IMR-90 (cell line): Measurements from ENCODE around the gene PRKAB1. TPM values are rescaled to one million over a fixed set of nuclear protein-coding genes. Genes with fewer than 3 reads are reported as not detected.

Experiments used
- ATAC-seq: fragments of 200-7000 bp; cut with Tn5 transposase; 2 replicates; pipeline ENCODE4 v1.9.1; 2020; ENCODE audit warnings: low read depth, mild to moderate bottlenecking, moderate library complexity
- BruUV-seq: library from RNA; stranded (reverse); fragments of 400-500 nt; replicated peaks from 2 replicates; lab custom pipeline; 2021; lab: Mats Ljungman, UMichigan
- CTCF ChIA-PET: fragments of 300-600 bp; formaldehyde crosslinking; extraction: SDS; loops from one replicate; lab custom pipeline; 2021; ENCODE audit warnings: antibody characterized with exemption; lab: Yijun Ruan, JAX
- POLR2A ChIA-PET: fragments of 300-600 bp; sonication (Branson Sonifier 250); formaldehyde crosslinking; loops from one replicate; lab custom pipeline; 2022; ENCODE audit warnings: antibody characterized with exemption; ENCODE audit not compliant: unreplicated experiment; lab: Charles Lee
- DNase-seq: peaks from one replicate; pipeline ENCODE4 v3.0.0; 2013
- H2AFZ ChIP-seq: replicated peaks from 2 replicates; pipeline ENCODE3; 2013; ENCODE audit warnings: low read length, mild to moderate bottlenecking; ENCODE audit not compliant: poor library complexity
- H2AK5ac ChIP-seq: 2 replicates; pipeline ENCODE4 v1.6.1; 2013; ENCODE audit warnings: low read depth, low read length, inconsistent platforms
- H2AK9ac ChIP-seq: replicated peaks from 2 replicates; pipeline ENCODE3; 2013; ENCODE audit warnings: mild to moderate bottlenecking, low read depth, low read length, moderate library complexity; ENCODE audit not compliant: poor library complexity
- H2BK120ac ChIP-seq: 2 replicates; pipeline ENCODE4 v1.6.1; 2013; ENCODE audit warnings: low read depth, low read length, inconsistent platforms
- H2BK15ac ChIP-seq: 3 replicates; pipeline ENCODE4 v1.6.1; 2013; ENCODE audit warnings: low read depth, low read length, inconsistent platforms
- H2BK20ac ChIP-seq: 2 replicates; pipeline ENCODE4 v1.6.1; 2013; ENCODE audit warnings: low read depth, mild to moderate bottlenecking, inconsistent platforms, low read length, moderate library complexity
- H2BK5ac ChIP-seq: 2 replicates; pipeline ENCODE4 v1.6.1; 2013; ENCODE audit warnings: mild to moderate bottlenecking, low read depth, low read length, inconsistent platforms; ENCODE audit not compliant: poor library complexity, severe bottlenecking
- H3K14ac ChIP-seq: replicated peaks from 2 replicates; pipeline ENCODE4 v1.6.1; 2013; ENCODE audit warnings: low read depth, low read length, inconsistent platforms
- H3K18ac ChIP-seq: 2 replicates; pipeline ENCODE4 v1.6.1; 2013; ENCODE audit warnings: low read depth, low read length, control low read depth
- H3K23ac ChIP-seq: 2 replicates; pipeline ENCODE4 v1.6.1; 2013; ENCODE audit warnings: low read depth, low read length, inconsistent platforms
- H3K27ac ChIP-seq: 2 replicates; pipeline ENCODE4 v1.5.1; 2013; ENCODE audit warnings: mild to moderate bottlenecking, control low read depth, low read length; ENCODE audit not compliant: insufficient read depth
- H3K27me3 ChIP-seq: 2 replicates; pipeline ENCODE4 v1.6.1; 2013; ENCODE audit warnings: low read length; ENCODE audit not compliant: control insufficient read depth, insufficient read depth
- H3K36me3 ChIP-seq: 2 replicates; pipeline ENCODE4 v1.6.1; 2013; ENCODE audit warnings: low read length, mixed read lengths; ENCODE audit not compliant: control insufficient read depth, insufficient read depth
- H3K4ac ChIP-seq: 2 replicates; pipeline ENCODE4 v1.6.1; 2013; ENCODE audit warnings: low read depth, low read length, inconsistent platforms
- H3K4me1 ChIP-seq: 2 replicates; pipeline ENCODE4 v1.6.1; 2013; ENCODE audit warnings: low read length, mixed read lengths; ENCODE audit not compliant: control insufficient read depth, insufficient read depth
- H3K4me2 ChIP-seq: 2 replicates; pipeline ENCODE4 v1.6.1; 2013; ENCODE audit warnings: low read depth, mild to moderate bottlenecking, control low read depth, low read length, moderate library complexity
- H3K4me3 ChIP-seq: 2 replicates; pipeline ENCODE4 v1.5.1; 2013; ENCODE audit warnings: low read depth, mild to moderate bottlenecking, control low read depth, low read length, moderate library complexity; ENCODE audit not compliant: insufficient read depth
- H3K56ac ChIP-seq: 2 replicates; pipeline ENCODE4 v1.6.1; 2013; ENCODE audit warnings: low read length, inconsistent platforms; ENCODE audit not compliant: insufficient read depth; ENCODE audit errors: extremely low read depth
- H3K79me1 ChIP-seq, 2 experiments: 2 replicates each; pipeline ENCODE4 v1.6.1; 2013; ENCODE audit warnings: low read length in 2 of 2, inconsistent platforms in 1 of 2, low read depth in 1 of 2
- H3K9ac ChIP-seq: 2 replicates; pipeline ENCODE4 v1.6.1; 2013; ENCODE audit warnings: low read depth, low read length, control low read depth
- H3K9me1 ChIP-seq: 2 replicates; pipeline ENCODE4 v1.6.1; 2013; ENCODE audit warnings: low read length, inconsistent platforms; ENCODE audit not compliant: insufficient read depth
- H3K9me3 ChIP-seq: 2 replicates; pipeline ENCODE4 v1.6.1; 2013; ENCODE audit warnings: low read length; ENCODE audit not compliant: control insufficient read depth, insufficient read depth
- H4K20me1 ChIP-seq: 2 replicates; pipeline ENCODE4 v1.6.1; 2013; ENCODE audit warnings: low read length, inconsistent platforms; ENCODE audit not compliant: insufficient read depth
- H4K5ac ChIP-seq: 2 replicates; pipeline ENCODE4 v1.6.1; 2013; ENCODE audit warnings: mild to moderate bottlenecking, low read depth, low read length, control low read depth
- H4K8ac ChIP-seq, 2 experiments: 2 replicates each; pipeline ENCODE4 v1.6.1; 2013; ENCODE audit warnings: low read depth in 2 of 2, low read length in 2 of 2, control low read depth in 1 of 2, inconsistent platforms in 1 of 2
- H4K91ac ChIP-seq: 2 replicates; pipeline ENCODE4 v1.6.1; 2013; ENCODE audit warnings: low read depth, low read length, inconsistent platforms; ENCODE audit not compliant: insufficient read depth
- BHLHE40 ChIP-seq: fragments of 150-350 bp; IDR thresholded peaks from 2 replicates; pipeline ENCODE4 v1.6.1; 2016; ENCODE audit warnings: mild to moderate bottlenecking, low read depth, low read length
- CEBPB ChIP-seq: IDR thresholded peaks from 2 replicates; pipeline ENCODE4 v1.6.1; 2012; ENCODE audit warnings: low read depth, low read length, improper control_type of control experiment
- CHD1 ChIP-seq: IDR thresholded peaks from 2 replicates; pipeline ENCODE4 v1.6.1; 2012; ENCODE audit warnings: low read depth, low read length, improper control_type of control experiment
- ELK1 ChIP-seq: fragments of 150-350 bp; IDR thresholded peaks from 2 replicates; pipeline ENCODE4 v1.6.1; 2016; ENCODE audit warnings: low read depth, mild to moderate bottlenecking, low read length, moderate library complexity, borderline replicate concordance
- FOS ChIP-seq: fragments of 150-350 bp; IDR thresholded peaks from 2 replicates; pipeline ENCODE4 v1.6.1; 2016; ENCODE audit warnings: low read depth, low read length
- MAFK ChIP-seq: IDR thresholded peaks from 2 replicates; pipeline ENCODE4 v1.6.1; 2012; ENCODE audit warnings: low read depth, low read length, improper control_type of control experiment
- MAZ ChIP-seq: IDR thresholded peaks from 2 replicates; pipeline ENCODE4 v1.6.1; 2012; ENCODE audit warnings: low read depth, mild to moderate bottlenecking, low read length, improper control_type of control experiment, moderate library complexity, borderline replicate concordance
- MXI1 ChIP-seq: IDR thresholded peaks from 2 replicates; pipeline ENCODE4 v1.6.1; 2012; ENCODE audit warnings: low read depth, mild to moderate bottlenecking, low read length, moderate library complexity, borderline replicate concordance
- NFE2L2 ChIP-seq: fragments of 150-350 bp; IDR thresholded peaks from 2 replicates; pipeline ENCODE4 v1.6.1; 2016; ENCODE audit warnings: low read depth, mild to moderate bottlenecking, low read length
- POLR2A ChIP-seq: IDR thresholded peaks from 2 replicates; pipeline ENCODE4 v1.6.1; 2012; ENCODE audit warnings: mild to moderate bottlenecking, low read depth, low read length
- RAD21 ChIP-seq: IDR thresholded peaks from 2 replicates; pipeline ENCODE4 v1.6.1; 2012; ENCODE audit warnings: low read length, improper control_type of control experiment
- RCOR1 ChIP-seq: IDR thresholded peaks from 2 replicates; pipeline ENCODE4 v1.6.1; 2012; ENCODE audit warnings: mild to moderate bottlenecking, low read length, improper control_type of control experiment; ENCODE audit not compliant: insufficient replicate concordance
- RFX5 ChIP-seq: IDR thresholded peaks from 2 replicates; pipeline ENCODE4 v1.8.0; 2012; ENCODE audit warnings: low read depth, mild to moderate bottlenecking, low read length, moderate library complexity
- SMC3 ChIP-seq: fragments of 150-350 bp; IDR thresholded peaks from 2 replicates; pipeline ENCODE4 v1.6.1; 2016; ENCODE audit warnings: low read depth, mild to moderate bottlenecking, antibody characterized with exemption, low read length, moderate library complexity
- USF2 ChIP-seq: fragments of 150-350 bp; IDR thresholded peaks from 2 replicates; pipeline ENCODE4 v1.6.1; 2017; ENCODE audit warnings: mild to moderate bottlenecking, antibody characterized with exemption, low read length, low read depth
- WGBS, 2 experiments: methylation state at CpG; one replicate each; pipeline versions ENCODE4 v1.1.5 to v1.1.7; 2013; ENCODE audit warnings: missing lambda C conversion rate in 2 of 2; ENCODE audit not compliant: insufficient read length in 1 of 2; ENCODE audit errors: extremely low coverage in 2 of 2; 5-methylcytosine and 5-hydroxymethylcytosine counted together
- dilution Hi-C: fragments of 300-500 bp; cut with HindIII; formaldehyde crosslinking; loops from one replicate; pipeline ENCODE4 v1.14.3; 2018; ENCODE audit warnings: low sequenced_read_pairs; ENCODE audit not compliant: unreplicated experiment
- in situ Hi-C: fragments of 300-500 bp; cut with MboI; formaldehyde crosslinking; loops from 3 replicates; pipeline ENCODE4 v1.14.3; 2019; ENCODE audit warnings: low sequenced_read_pairs, inconsistent platforms, mixed read lengths
- intact Hi-C: fragments of 100-400 bp; cut with micrococcal nuclease; formaldehyde crosslinking; loops from 2 replicates; pipeline ENCODE4 v1.10.0; 2022
- polyA plus RNA-seq, 3 experiments: library from polyadenylated mRNA; depleted of rRNA; stranded (reverse); fragments of >200 nt; gene quantifications; 2 replicates each; pipeline ENCODE4 v1.2.3, GENCODE V29; 2012; ENCODE audit warnings: low replicate concordance in 1 of 3
- total RNA-seq: library from RNA; depleted of rRNA; stranded (reverse); fragments of >200 nt; gene quantifications from 2 replicates; pipeline ENCODE4 v1.2.3, GENCODE V29; 2012

PRKAB1 gene
- total and polyA plus RNA-seq, 2 of the 4 experiments (the other 2 are of a cell fraction) = 9.7 to 19.3 TPM

- Histone ChIP-seq H3K79me1 (no peaks in the 10 kb centered on the region), H3K4me2 (no peak overlapping the region), H3K36me3 (no peaks in the 10 kb centered on the region), H3K4ac (no peak overlapping the region), H3K56ac (no peak overlapping the region), H3K27ac (no peak overlapping the region), H2BK120ac (no peak overlapping the region), H2AFZ (no peak overlapping the region), H3K27me3 (no peaks in the 10 kb centered on the region), H3K9me3 (no peaks in the 10 kb centered on the region), H4K8ac (no peak overlapping the region), H3K9ac (no peak overlapping the region), H3K4me1 (no peaks in the 10 kb centered on the region), H3K4me3 (no peak overlapping the region), H4K91ac (no peak overlapping the region), H2BK20ac (no peak overlapping the region), H2BK15ac (no peak overlapping the region), H3K23ac (no peak overlapping the region), H4K5ac (no peak overlapping the region), H3K18ac (no peak overlapping the region), H2AK9ac (no peak overlapping the region), H2AK5ac (no peak overlapping the region), H3K9me1 (no peaks in the 10 kb centered on the region), H2BK5ac (no peak overlapping the region), H4K20me1 (no peaks in the 10 kb centered on the region), H3K14ac (no peak overlapping the region)
- ATAC-seq = no peak
- CTCF ChIA-PET = no interaction called here
- WGBS, 2 experiments = no CpG with 5 or more reads among the region's 2 CpGs
- intact Hi-C loops = no loop called here
- in situ Hi-C loops = no loop called here
- no TSS peak for BruUV-seq
- no peak for DNase-seq
- TF ChIP-seq MXI1 = no peak
- no peak for TF ChIP-seq CHD1
- TF ChIP-seq MAZ = no peak
- no peak for TF ChIP-seq RAD21
- no peak for TF ChIP-seq MAFK
- TF ChIP-seq RFX5 = no peak
- TF ChIP-seq ELK1 = no peak
- no peak for TF ChIP-seq FOS
- no peak for TF ChIP-seq NFE2L2
- no peak for TF ChIP-seq BHLHE40
- no peak for TF ChIP-seq SMC3
- TF ChIP-seq USF2 = no peak
- TF ChIP-seq POLR2A = no peak
- TF ChIP-seq RCOR1 = no peak
- TF ChIP-seq CEBPB = no peak
- dilution Hi-C loops = no loop called here
- POLR2A ChIA-PET = no interaction called here
Measured at GRCh38 chr12:119621878-119622277, 46.1 kb upstream of the PRKAB1 start.
